ENCODE results near the gene GRHL1. TPM values are rescaled to one million over a fixed set of nuclear protein-coding genes. Genes with fewer than 3 reads are reported as not detected.

The GRHL1 gene
- total RNA-seq, 1 experiment from 2014 or later = 11.6 TPM

- Mint-ChIP-seq H3K27ac (ENCODE audit: unreplicated experiment) (no peak overlapping the region), H3K4me1 (ENCODE audit: low read depth, unreplicated experiment) (no peaks in the 10 kb centered on the region), H3K4me3 (ENCODE audit: unreplicated experiment) (no peak overlapping the region), H3K27me3 (ENCODE audit: insufficient read depth, unreplicated experiment) (no peaks in the 10 kb centered on the region), H3K36me3 (ENCODE audit: insufficient read depth, unreplicated experiment) (no peaks in the 10 kb centered on the region), H3K9me3 (ENCODE audit: unreplicated experiment) (no peaks in the 10 kb centered on the region)
- intact Hi-C loops (cut with micrococcal nuclease; ENCODE audit: unreplicated experiment) = no loop called here
- H3K9me3 ChIP-seq = no peaks in the 10 kb centered on the region
- no peak for DNase-seq
- no peaks in the 10 kb centered on the region for H3K4me1 ChIP-seq
- H3K36me3 ChIP-seq (ENCODE audit: control insufficient read depth, insufficient read depth, low read length) = no peaks in the 10 kb centered on the region; the same call in 1 of the 2 replicates
- TF ChIP-seq CTCF (IDR thresholded peaks at IDR 0.05; ENCODE audit: insufficient read depth in 1 of 2, low read depth in 1 of 2, low read length in 1 of 2, severe bottlenecking in 1 of 2, unreplicated experiment in 1 of 2) = no peak
- no peaks in the 10 kb centered on the region for H3K27me3 ChIP-seq (replicated peaks; ENCODE audit: control insufficient read depth, insufficient read depth, low read length)
- BruUV-seq (replicated peaks) = no TSS peak
- H3K4me3 ChIP-seq (ENCODE audit: low read depth, low read length) = no peak overlapping the region
- ChIA-PET POLR2A (no interaction called here), CTCF (interaction anchor here (1.0 to 1.2 kb wide), 2 partner anchors 22 to 92 kb away, joined by 3 to 4 read pairs; no protein-coding TSS in a partner anchor)
These were observed 54.2 kb downstream of the GRHL1 start for GRCh38 chr2:10005461-10006235.

GRCh38 chr2:10006236-10007161 is 55.0 kb downstream of the GRHL1 start:
- Histone ChIP-seq H3K4me3 (ENCODE audit: low read depth, low read length) (no peak overlapping the region), H3K27me3 (replicated peaks; ENCODE audit: control insufficient read depth, insufficient read depth, low read length) (no peaks in the 10 kb centered on the region), H3K36me3 (ENCODE audit: control insufficient read depth, insufficient read depth, low read length) (no peaks in the 10 kb centered on the region; the same call in 1 of the 2 replicates), H3K4me1 (no peaks in the 10 kb centered on the region), H3K9me3 (no peaks in the 10 kb centered on the region)
- Mint-ChIP-seq H3K4me1 (ENCODE audit: low read depth, unreplicated experiment) (no peaks in the 10 kb centered on the region), H3K27ac (ENCODE audit: unreplicated experiment) (no peak overlapping the region), H3K27me3 (ENCODE audit: insufficient read depth, unreplicated experiment) (no peaks in the 10 kb centered on the region), H3K9me3 (ENCODE audit: unreplicated experiment) (no peaks in the 10 kb centered on the region), H3K4me3 (ENCODE audit: unreplicated experiment) (no peak overlapping the region), H3K36me3 (ENCODE audit: insufficient read depth, unreplicated experiment) (no peaks in the 10 kb centered on the region)
- TF ChIP-seq CTCF (IDR thresholded peaks at IDR 0.05; ENCODE audit: insufficient read depth in 1 of 2, low read depth in 1 of 2, low read length in 1 of 2, severe bottlenecking in 1 of 2, unreplicated experiment in 1 of 2) = no peak
- BruUV-seq (replicated peaks) = no TSS peak
- no peak for DNase-seq
- ChIA-PET CTCF (interaction anchor here (1.0 to 1.2 kb wide), 2 partner anchors 23 to 91 kb away, joined by 3 to 4 read pairs; no protein-coding TSS in a partner anchor), POLR2A (no interaction called here)
- intact Hi-C loops (cut with micrococcal nuclease; ENCODE audit: unreplicated experiment) = no loop called here

GRCh38 chr2:10007435-10007834 is 55.9 kb downstream of the GRHL1 start:
- Mint-ChIP-seq H3K36me3 (ENCODE audit: insufficient read depth, unreplicated experiment) (no peaks in the 10 kb centered on the region), H3K27me3 (ENCODE audit: insufficient read depth, unreplicated experiment) (no peaks in the 10 kb centered on the region), H3K4me3 (ENCODE audit: unreplicated experiment) (no peak overlapping the region), H3K27ac (ENCODE audit: unreplicated experiment) (no peak overlapping the region), H3K4me1 (ENCODE audit: low read depth, unreplicated experiment) (no peaks in the 10 kb centered on the region), H3K9me3 (ENCODE audit: unreplicated experiment) (no peaks in the 10 kb centered on the region)
- ChIA-PET POLR2A (no interaction called here), CTCF (no interaction called here)
- no peak overlapping the region for H3K4me3 ChIP-seq (ENCODE audit: low read depth, low read length)
- H3K27me3 ChIP-seq (replicated peaks; ENCODE audit: control insufficient read depth, insufficient read depth, low read length) = no peaks in the 10 kb centered on the region
- H3K36me3 ChIP-seq (ENCODE audit: control insufficient read depth, insufficient read depth, low read length) = no peaks in the 10 kb centered on the region; the same call in 1 of the 2 replicates
- H3K4me1 ChIP-seq = no peaks in the 10 kb centered on the region
- no peak for DNase-seq
- intact Hi-C loops (cut with micrococcal nuclease; ENCODE audit: unreplicated experiment) = no loop called here
- BruUV-seq (replicated peaks) = no TSS peak
- TF ChIP-seq CTCF (IDR thresholded peaks at IDR 0.05; ENCODE audit: insufficient read depth in 1 of 2, low read depth in 1 of 2, low read length in 1 of 2, severe bottlenecking in 1 of 2, unreplicated experiment in 1 of 2) = no peak
- H3K9me3 ChIP-seq = no peaks in the 10 kb centered on the region

Data from Caco-2 (cell line).